A673 (cell line): ENCODE measurements around the gene TEAD1. TPM values are rescaled to one million over a fixed set of nuclear protein-coding genes. Genes with fewer than 3 reads are reported as not detected.

Experiments
- BruUV-seq: library from RNA; stranded (reverse); fragments of 400-500 nt; replicated peaks from 2 replicates; lab custom pipeline; 2021; lab: Mats Ljungman, UMichigan
- CTCF ChIA-PET: fragments of 300-600 bp; sonication (Branson Sonifier 250); formaldehyde crosslinking; loops from one replicate; lab custom pipeline; 2022; ENCODE audit warnings: antibody characterized with exemption; lab: Charles Lee
- POLR2A ChIA-PET: fragments of 300-600 bp; sonication (Branson Sonifier 250); formaldehyde crosslinking; loops from one replicate; lab custom pipeline; 2022; ENCODE audit warnings: antibody characterized with exemption; ENCODE audit not compliant: low non-redundant PET; lab: Charles Lee
- DNase-seq: peaks from one replicate; pipeline ENCODE4 v3.0.0-alpha.2; 2015; ENCODE audit warnings: low spot score
- H3K27ac ChIP-seq: fragments of 200-600 bp; sonication (generic); 2 replicates; pipeline ENCODE4 v1.5.1; 2016; ENCODE audit warnings: mixed run types, low read depth, mild to moderate bottlenecking, mixed read lengths, antibody characterized with exemption, low read length; ENCODE audit not compliant: poor library complexity, severe bottlenecking
- H3K27me3 ChIP-seq: fragments of 200-600 bp; sonication (generic); replicated peaks from 2 replicates; pipeline ENCODE4 v1.6.1; 2017; ENCODE audit warnings: mixed run types, low read depth, mild to moderate bottlenecking, mixed read lengths, antibody characterized with exemption, low read length; ENCODE audit not compliant: insufficient read depth, poor library complexity
- H3K36me3 ChIP-seq: fragments of 200-600 bp; sonication (generic); 2 replicates; pipeline ENCODE4 v1.6.1; 2016; ENCODE audit warnings: mixed run types, mild to moderate bottlenecking, mixed read lengths, antibody characterized with exemption, low read length; ENCODE audit not compliant: insufficient read depth, poor library complexity, severe bottlenecking
- H3K4me1 ChIP-seq: fragments of 200-600 bp; sonication (generic); 2 replicates; pipeline ENCODE4 v1.6.1; 2017; ENCODE audit warnings: mixed run types, mild to moderate bottlenecking, mixed read lengths, antibody characterized with exemption, low read length; ENCODE audit not compliant: insufficient read depth, poor library complexity, severe bottlenecking
- H3K4me3 ChIP-seq: fragments of 200-600 bp; sonication (generic); 2 replicates; pipeline ENCODE4 v1.5.1; 2016; ENCODE audit warnings: low read depth, mixed run types, mild to moderate bottlenecking, mixed read lengths, low read length; ENCODE audit not compliant: poor library complexity, severe bottlenecking
- H3K9me3 ChIP-seq: fragments of 200-600 bp; sonication (generic); 2 replicates; pipeline ENCODE4 v1.6.1; 2016; ENCODE audit warnings: mixed run types, low read depth, mild to moderate bottlenecking, mixed read lengths, antibody characterized with exemption, low read length; ENCODE audit not compliant: poor library complexity, severe bottlenecking
- CTCF ChIP-seq: fragments of 300-800, 200-600 bp; sonication (generic); conservative IDR thresholded peaks from 2 replicates; pipeline ENCODE4 v1.5.1; 2017; ENCODE audit warnings: low read depth, mild to moderate bottlenecking, antibody characterized with exemption, low read length, moderate library complexity, mixed read lengths
- EZH2 ChIP-seq: fragments of 200-600 bp; sonication (generic); IDR thresholded peaks from 2 replicates; pipeline ENCODE4 v1.6.1; 2017; ENCODE audit warnings: borderline replicate concordance, low read depth, mild to moderate bottlenecking, mixed read lengths, antibody characterized with exemption, low read length; ENCODE audit not compliant: poor library complexity, severe bottlenecking
- intact Hi-C: fragments of 100-400 bp; cut with micrococcal nuclease; formaldehyde crosslinking; loops from one replicate; pipeline ENCODE4 v1.10.0; 2022; ENCODE audit not compliant: unreplicated experiment
- total RNA-seq: library from RNA; stranded (reverse); gene quantifications from 2 replicates; pipeline ENCODE4 v1.2.3, GENCODE V29; 2021

TEAD1 gene
- total RNA-seq, 1 experiment from 2014 or later = 81.8 TPM

- BruUV-seq = no TSS peak
- Histone ChIP-seq H3K4me3 (no peak overlapping the region), H3K36me3 (peaks cover 3% of the 10 kb centered on the region), H3K27me3 (no peaks in the 10 kb centered on the region), H3K27ac (no peak overlapping the region), H3K9me3 (no peaks in the 10 kb centered on the region), H3K4me1 (no peaks in the 10 kb centered on the region)
- DNase-seq = no peak
- ChIA-PET CTCF (no interaction called here), POLR2A (no interaction called here)
- TF ChIP-seq CTCF (no peak), EZH2 (no peak)
- intact Hi-C loops = no loop called here
Observed at GRCh38 chr11:12927886-12928285, 253.7 kb downstream of the TEAD1 start.

DNA sequence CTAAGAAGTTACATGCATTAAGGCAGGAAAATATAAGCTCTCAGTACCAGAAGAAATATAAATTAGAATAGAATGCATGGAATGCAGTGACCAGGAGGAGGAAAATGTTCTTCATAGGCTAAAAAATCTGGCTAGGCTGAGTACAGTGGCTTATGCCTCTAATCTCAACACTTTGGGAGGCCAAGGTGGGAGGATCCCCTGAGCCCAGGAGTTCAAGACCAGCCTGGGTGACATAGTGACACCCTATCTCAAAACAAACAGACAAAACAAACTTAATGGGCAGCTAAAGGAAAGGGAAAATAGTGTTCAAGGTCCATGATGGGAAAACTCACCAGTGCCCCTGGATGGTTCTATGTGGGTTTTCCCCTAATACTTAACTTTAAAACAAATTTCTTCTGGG lies 256.6 kb downstream of the TEAD1 start:
- BruUV-seq = no TSS peak
- intact Hi-C loops = no loop called here
- Histone ChIP-seq H3K9me3 (no peaks in the 10 kb centered on the region), H3K4me1 (no peaks in the 10 kb centered on the region), H3K36me3 (peaks cover 7% of the 10 kb centered on the region), H3K27me3 (no peaks in the 10 kb centered on the region), H3K27ac (no peak overlapping the region), H3K4me3 (no peak overlapping the region)
- ChIA-PET POLR2A (no interaction called here), CTCF (no interaction called here)
- no peak for DNase-seq
- TF ChIP-seq CTCF = no peak
- no peak for TF ChIP-seq EZH2

- no TSS peak for BruUV-seq
- no peaks in the 10 kb centered on the region for H3K4me1 ChIP-seq
- DNase-seq = no peak
- H3K27ac ChIP-seq = no peak overlapping the region
- no peaks in the 10 kb centered on the region for H3K27me3 ChIP-seq
- H3K9me3 ChIP-seq = no peaks in the 10 kb centered on the region
- ChIA-PET CTCF (no interaction called here), POLR2A (no interaction called here)
- intact Hi-C loops = no loop called here
- H3K36me3 ChIP-seq = peaks cover 7% of the 10 kb centered on the region
- H3K4me3 ChIP-seq = no peak overlapping the region
- TF ChIP-seq CTCF (no peak), EZH2 (no peak)
Observed at GRCh38 chr11:12932485-12932884, 258.3 kb downstream of the TEAD1 start.
